ENCODE measurements around the gene ARSH. TPM values are rescaled to one million over a fixed set of nuclear protein-coding genes. Genes with fewer than 3 reads are reported as not detected.

Gene ARSH
- total and polyA plus RNA-seq, 9 of the 15 experiments (the other 6 are each of a cell fraction or from before 2014, with no cell fraction given), result not detected

- H4K20me1 ChIP-seq (replicated peaks; ENCODE audit: control insufficient read depth, insufficient read depth, low read length), result no peaks in the 10 kb centered on the region
- ChIA-PET POLR2A (interaction anchor here (0.7 kb wide), 1 partner anchor 356 kb away, joined by 5 read pairs; no protein-coding TSS in a partner anchor), CTCF (ENCODE audit: low intra/inter-chr PET ratio) (no interaction called here)
- H3K9ac ChIP-seq (ENCODE audit: insufficient read depth in 1 of 2, low read depth in 2 of 2, low read length in 2 of 2), result no peak overlapping the region
- no TSS peak for BruUV-seq (replicated peaks)
- no peak overlapping the region for H2AFZ ChIP-seq (ENCODE audit: low read depth, low read length)
- H3K36me3 ChIP-seq (ENCODE audit: control insufficient read depth, insufficient read depth, low read length), result no peaks in the 10 kb centered on the region
- H3K9me1 ChIP-seq (ENCODE audit: control insufficient read depth, insufficient read depth, low read length), result no peaks in the 10 kb centered on the region
- 11% methylated on average over 6 of the region's 6 CpGs for WGBS (ENCODE audit: insufficient coverage, low coverage, missing lambda C conversion rate)
- no peak for FAIRE-seq
- no peaks in the 10 kb centered on the region for H3K9me3 ChIP-seq (replicated peaks; ENCODE audit: control insufficient read depth, insufficient read depth, low read depth, low read length)
- H3K4me1 ChIP-seq (replicated peaks in 1 of 2; ENCODE audit: control insufficient read depth in 2 of 2, insufficient read depth in 2 of 2, low read length in 2 of 2), result no peaks in the 10 kb centered on the region; a peak in 1 of 5 replicates
- no peak for TF ChIP-seq MCM7 (IDR thresholded peaks at IDR 0.05)
- no peak for TF ChIP-seq ZNF592 (IDR thresholded peaks at IDR 0.05)
- no peak for TF ChIP-seq ZBTB8A (IDR thresholded peaks at IDR 0.05; ENCODE audit: partially characterized antibody)
- no peak for TF ChIP-seq MTA3 (IDR thresholded peaks at IDR 0.05; ENCODE audit: borderline replicate concordance)
- TF ChIP-seq RBM15 (IDR thresholded peaks at IDR 0.05; ENCODE audit: insufficient read depth, low read length), result no peak
- TF ChIP-seq ZKSCAN3 (CRISPR knock-in tag; IDR thresholded peaks at IDR 0.05), result no peak
- no peak for TF ChIP-seq FOXJ3 (CRISPR knock-in tag; IDR thresholded peaks at IDR 0.05)
- no peak for ATAC-seq
- intact Hi-C loops (cut with micrococcal nuclease), result loop anchor here (5.0 kb wide), 1 partner anchor 97 kb away; no protein-coding TSS in a partner anchor
- DNase-seq (ENCODE audit: extremely low read depth in 1 of 4, low spot score in 3 of 4), result no peak
- H3K79me2 ChIP-seq (ENCODE audit: control insufficient read depth, insufficient read depth, low read length), result no peaks in the 10 kb centered on the region
- peaks cover 6 to 23% of the 10 kb centered on the region in 2 experiments; a peak in 3 of 5 replicates for H3K27me3 ChIP-seq (ENCODE audit: control insufficient read depth in 2 of 2, insufficient read depth in 2 of 2, low read length in 2 of 2)
- in situ Hi-C loops (cut with MboI), result no loop called here
- H3K4me3 ChIP-seq, result no peak overlapping the region
- no peak overlapping the region for H3K4me2 ChIP-seq (ENCODE audit: insufficient read depth, low read length)
- no peak overlapping the region for H3K27ac ChIP-seq (ENCODE audit: extremely low read depth, low read depth, low read length)
These were observed 37.3 kb upstream of the ARSH start for GRCh38 chrX:2969021-2969420.

All from K562 (cell line).